Fibroblast of pulmonary artery (primary cell): ENCODE data around the gene ELP4.

Experiments used
- DNase-seq: peaks from one replicate; pipeline ENCODE4 v3.0.0-alpha.2; 2010; ENCODE audit warnings: low read depth
- H3K4me3 ChIP-seq: replicated peaks from 2 replicates; pipeline ENCODE4 v1.5.1; 2011; ENCODE audit warnings: low read depth, mild to moderate bottlenecking, control low read depth, low read length, moderate library complexity
- TF ChIP-seq, protein P1 (sequence below): IDR thresholded peaks from 2 replicates; pipeline ENCODE4 v1.5.1; 2011; ENCODE audit warnings: mild to moderate bottlenecking, control low read depth, low read length, inconsistent platforms; ENCODE audit errors: missing control alignments

ELP4 gene

DNA sequence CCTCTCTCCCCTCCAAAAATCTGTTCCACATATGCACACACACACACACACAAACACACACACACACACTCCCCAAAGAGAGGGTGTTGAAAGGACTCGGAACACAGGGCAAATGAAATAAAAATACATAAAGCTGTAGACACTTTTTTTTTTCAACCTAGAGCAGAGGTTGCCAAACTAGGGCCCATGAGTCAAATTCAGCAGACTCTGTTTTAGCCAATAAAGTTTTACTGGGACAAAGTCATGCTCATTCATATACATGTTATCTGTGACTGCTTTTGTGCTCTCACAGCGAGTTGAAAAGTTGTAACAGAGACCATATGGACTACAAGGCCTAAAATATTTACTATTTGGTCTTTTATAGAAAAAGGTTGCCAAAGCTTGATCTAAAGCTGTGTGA lies 9.0 kb upstream of the ELP4 start:
- TF ChIP-seq, protein P1, sequence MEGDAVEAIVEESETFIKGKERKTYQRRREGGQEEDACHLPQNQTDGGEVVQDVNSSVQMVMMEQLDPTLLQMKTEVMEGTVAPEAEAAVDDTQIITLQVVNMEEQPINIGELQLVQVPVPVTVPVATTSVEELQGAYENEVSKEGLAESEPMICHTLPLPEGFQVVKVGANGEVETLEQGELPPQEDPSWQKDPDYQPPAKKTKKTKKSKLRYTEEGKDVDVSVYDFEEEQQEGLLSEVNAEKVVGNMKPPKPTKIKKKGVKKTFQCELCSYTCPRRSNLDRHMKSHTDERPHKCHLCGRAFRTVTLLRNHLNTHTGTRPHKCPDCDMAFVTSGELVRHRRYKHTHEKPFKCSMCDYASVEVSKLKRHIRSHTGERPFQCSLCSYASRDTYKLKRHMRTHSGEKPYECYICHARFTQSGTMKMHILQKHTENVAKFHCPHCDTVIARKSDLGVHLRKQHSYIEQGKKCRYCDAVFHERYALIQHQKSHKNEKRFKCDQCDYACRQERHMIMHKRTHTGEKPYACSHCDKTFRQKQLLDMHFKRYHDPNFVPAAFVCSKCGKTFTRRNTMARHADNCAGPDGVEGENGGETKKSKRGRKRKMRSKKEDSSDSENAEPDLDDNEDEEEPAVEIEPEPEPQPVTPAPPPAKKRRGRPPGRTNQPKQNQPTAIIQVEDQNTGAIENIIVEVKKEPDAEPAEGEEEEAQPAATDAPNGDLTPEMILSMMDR: no peak
- peak; percentile 54 for DNase-seq
- H3K4me3 ChIP-seq: no peak overlapping the region

DNA sequence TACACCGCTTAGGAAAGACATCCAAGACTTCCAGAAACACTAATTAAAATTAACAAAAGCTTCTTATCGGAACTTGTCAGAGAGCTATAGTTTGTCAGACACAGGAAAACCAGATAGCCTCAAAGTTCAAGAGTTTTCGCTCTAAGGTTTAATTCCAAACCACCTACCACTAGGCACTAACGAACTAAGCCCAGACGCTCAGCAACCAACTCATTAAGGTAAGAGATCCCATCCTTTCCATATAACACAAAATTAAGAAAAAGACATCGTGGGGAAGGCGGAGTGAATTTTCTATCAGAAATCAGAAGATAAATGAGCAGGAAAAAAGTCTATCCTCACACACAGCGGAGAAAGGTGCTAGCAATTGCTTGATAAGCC lies 527 bp upstream of the ELP4 start:
- H3K4me3 ChIP-seq: peak overlapping the region; percentile 98
- no peak for DNase-seq
- TF ChIP-seq, protein P1: no peak

GRCh38 chr11:31512117-31512516 lies 2.5 kb downstream of the ELP4 start:
- no peak for DNase-seq
- H3K4me3 ChIP-seq: no peak overlapping the region
- TF ChIP-seq, protein P1: no peak

DNA sequence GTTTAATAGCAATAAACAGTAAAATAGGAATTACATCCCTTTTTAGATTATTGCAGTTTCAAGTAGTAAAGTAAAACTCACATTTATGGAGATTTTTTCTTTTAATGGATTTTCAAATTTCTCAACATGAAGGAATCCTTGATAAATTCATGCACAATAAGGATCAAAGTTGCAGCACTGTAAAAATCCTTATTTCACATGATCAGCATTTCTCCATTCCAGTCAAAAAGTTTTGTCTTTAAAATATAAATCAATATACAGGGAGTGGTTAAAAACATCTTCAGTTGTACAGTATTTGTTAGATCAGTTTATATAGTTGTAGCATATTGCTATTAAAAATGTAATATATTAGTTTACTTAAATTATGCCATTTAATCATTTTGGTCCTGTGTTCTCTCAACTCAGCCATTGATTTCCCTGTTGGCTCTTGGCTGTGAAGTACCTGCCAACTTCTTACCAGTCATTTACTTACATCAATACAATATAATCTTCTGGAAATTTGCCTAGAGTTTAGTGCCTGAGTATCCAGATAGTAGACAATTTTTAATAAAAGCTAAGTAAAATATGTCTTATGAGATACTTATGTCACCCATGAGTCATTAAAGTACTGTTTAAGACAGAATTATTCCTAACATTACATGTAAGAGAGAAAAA lies 12.1 kb downstream of the ELP4 start:
- no peak for DNase-seq
- TF ChIP-seq, protein P1: no peak
- no peak overlapping the region for H3K4me3 ChIP-seq

DNA sequence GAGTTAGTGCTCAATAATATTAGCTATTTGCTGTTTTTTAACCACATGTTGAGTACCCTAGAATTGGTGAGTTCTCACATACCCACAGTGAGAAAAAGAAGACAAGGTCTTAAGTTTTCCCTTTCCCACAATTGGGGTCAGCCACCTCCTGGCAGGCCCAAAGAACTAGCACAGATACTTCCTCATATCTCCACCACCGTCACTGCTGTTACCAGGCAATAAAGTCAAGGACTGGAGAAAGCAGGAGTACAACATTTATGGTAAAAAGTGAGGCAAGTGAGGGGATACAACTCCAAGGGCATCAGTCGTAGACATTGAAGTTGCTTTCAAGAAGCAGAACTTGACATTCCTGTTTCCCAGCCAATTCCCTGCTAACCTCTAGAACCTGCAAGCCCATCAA lies 19.6 kb downstream of the ELP4 start:
- TF ChIP-seq, protein P1: no peak

GRCh38 chr11:31529701-31530100 lies 20.1 kb downstream of the ELP4 start:
- H3K4me3 ChIP-seq: no peak overlapping the region
- no peak for DNase-seq
- TF ChIP-seq, protein P1: no peak

More for the DNA sequence above, 19.6 kb downstream of the ELP4 start:
- DNase-seq: no peak
- H3K4me3 ChIP-seq: no peak overlapping the region

- no peak overlapping the region for H3K4me3 ChIP-seq
- TF ChIP-seq, protein P1: no peak
- no peak for DNase-seq
Observed at GRCh38 chr11:31531293-31531692, 21.7 kb downstream of the ELP4 start.
